Measurements from ENCODE around the gene NNMT.

Gene NNMT

DNA sequence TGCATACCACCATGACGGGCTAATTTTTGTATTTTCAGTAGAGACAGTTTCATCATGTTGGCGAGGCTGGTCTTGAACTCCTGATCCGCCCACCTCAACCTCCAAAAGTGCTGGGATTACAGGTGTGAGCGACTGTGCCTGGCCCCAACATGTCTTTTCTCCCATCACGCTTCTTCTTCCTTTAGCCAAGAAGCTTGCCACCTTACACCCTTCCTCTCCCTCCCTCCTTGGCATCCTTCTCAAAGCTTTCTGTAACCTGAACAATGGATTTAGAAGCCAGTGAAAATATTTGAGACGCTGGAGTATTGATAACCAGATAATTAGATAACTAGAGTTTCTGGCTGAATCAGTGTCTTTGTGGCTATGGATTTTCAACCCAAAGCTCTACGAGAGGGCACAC, 11.3 kb upstream of the NNMT start:
- DNase-seq (ENCODE audit: low read depth in 2 of 2): no peak

DNA sequence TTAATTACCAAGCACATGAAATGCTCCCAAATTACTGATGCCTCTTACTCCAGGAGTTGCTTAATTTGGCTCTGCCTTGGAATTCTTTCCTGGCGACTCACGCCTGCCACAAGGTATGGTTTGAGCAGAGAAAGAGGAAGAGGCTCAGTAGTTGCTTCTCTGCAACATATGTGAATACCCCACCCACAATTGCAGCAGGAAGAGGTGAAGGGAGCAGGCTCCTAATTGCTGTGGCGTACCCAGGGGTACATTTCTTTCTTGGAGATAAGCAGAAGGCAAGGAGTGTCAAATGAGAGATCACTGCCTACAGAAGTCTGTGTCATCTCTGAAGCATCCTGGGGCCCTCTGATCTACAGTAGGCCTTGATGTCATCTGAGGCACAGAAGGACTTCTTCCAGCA, 10.6 kb upstream of the NNMT start:
- DNase-seq (ENCODE audit: low read depth in 2 of 2): no peak

DNA sequence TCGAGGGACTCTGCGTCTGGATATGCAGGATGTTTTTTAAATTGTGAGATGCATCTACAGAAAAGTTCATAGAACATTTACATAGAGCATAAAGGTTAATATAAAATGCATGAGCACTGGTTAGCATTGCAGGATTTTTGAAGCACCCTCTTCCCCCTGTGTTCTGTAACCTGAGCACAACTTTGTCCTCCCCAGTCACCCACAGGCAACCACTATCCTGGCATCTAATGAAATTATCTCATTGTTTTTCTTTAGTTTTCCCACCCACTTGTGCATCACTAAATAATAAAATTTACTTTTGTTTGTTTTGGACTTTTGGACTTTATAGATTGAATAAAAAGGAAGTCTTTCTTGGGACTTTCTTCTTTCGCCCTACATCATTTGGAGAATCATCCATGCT, 10.0 kb upstream of the NNMT start:
- no peak for DNase-seq (ENCODE audit: low read depth in 2 of 2)

DNA sequence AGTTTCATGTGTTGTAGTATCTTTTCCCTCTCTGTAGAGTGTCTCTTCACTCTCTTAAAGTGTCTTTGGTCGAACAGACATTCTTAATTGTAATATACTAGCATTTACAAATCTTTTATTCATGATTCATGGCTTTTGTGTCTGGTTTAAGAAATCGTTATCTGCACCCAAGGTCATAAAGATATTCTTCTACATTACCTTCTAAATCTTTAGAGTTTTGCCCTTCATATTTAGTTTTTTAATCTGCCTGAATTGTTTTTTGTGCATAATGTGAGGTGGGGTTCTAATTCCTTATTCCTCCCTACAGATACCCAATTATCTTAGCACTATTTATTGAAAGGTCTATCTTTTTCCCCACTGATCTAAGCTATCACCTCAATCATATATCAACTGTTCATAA, 9.0 kb upstream of the NNMT start:
- no peak for DNase-seq (ENCODE audit: low read depth in 2 of 2)

DNA sequence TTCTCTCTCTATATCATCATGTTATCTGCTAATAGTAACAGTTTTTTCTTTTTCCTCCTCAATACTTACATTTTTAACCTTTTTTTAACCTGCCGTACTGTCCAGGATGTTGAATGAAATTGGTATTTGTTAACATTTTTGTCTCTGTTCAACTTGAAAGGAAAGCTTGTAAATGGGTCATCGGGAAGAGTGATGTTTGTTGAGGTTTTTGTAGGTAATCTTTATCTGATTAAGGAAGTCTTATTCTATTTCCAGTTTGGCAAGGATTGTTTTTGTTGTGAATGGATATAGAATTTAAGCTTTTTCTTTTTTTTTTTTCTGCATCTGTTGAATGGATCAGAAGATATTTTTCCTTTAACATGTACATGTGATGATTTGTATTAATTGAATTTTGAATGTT, 8.1 kb upstream of the NNMT start:
- no peak for DNase-seq (ENCODE audit: low read depth in 2 of 2)

DNA sequence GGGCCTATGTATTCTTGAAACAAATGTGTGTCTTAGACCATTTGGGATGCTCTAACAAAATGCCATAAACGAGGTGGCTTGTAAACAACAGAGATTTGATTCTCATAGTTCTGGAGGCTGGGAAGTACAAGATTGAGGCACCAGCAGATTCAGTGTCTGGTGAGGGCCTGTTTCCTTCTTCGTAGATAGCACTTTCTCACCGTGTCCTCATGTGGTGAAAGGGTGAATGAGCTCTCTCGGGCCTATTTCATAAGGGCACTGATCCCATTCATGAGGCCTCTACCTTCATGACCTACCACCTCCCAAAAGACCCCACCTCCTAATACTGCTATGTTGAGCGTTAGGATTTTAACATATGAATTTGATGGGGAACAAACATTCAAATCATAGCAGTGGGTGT, 6.4 kb upstream of the NNMT start:
- DNase-seq (ENCODE audit: low read depth in 2 of 2): no peak

DNA sequence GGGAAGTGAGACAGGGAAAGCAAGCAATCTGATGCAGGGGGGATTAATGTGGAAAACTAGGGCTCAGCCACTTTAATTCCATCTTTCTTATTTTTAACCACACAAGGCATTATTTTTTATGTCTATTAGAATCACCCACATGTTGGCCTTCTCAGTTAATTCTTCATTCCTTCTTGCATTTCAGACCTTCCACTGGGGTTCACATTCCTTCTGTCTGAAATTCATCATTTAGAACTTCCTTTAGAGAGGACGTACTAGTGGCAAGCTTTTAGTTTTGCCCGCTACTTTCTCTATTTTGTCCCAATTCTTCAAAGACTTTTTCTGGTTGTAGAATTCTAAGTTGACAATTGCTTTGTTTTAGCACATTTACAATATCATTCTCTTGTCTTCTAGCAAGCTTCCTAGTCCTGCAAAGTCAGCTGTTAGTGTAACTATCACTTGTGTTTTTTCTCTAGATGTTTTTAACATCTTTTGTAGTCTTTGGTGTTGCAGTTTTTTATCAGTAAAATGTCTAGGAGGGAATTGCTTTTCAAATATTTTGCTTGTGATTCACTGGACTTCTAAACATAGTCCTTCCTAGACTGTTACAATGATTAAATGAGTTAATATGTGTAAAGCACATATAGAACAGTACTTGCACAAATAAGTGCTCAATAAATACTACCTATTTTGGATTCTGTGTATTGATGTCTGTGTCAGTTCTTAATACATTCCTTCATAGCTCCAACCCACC, 5.5 kb upstream of the NNMT start:
- DNase-seq (ENCODE audit: low read depth in 2 of 2): no peak

DNA sequence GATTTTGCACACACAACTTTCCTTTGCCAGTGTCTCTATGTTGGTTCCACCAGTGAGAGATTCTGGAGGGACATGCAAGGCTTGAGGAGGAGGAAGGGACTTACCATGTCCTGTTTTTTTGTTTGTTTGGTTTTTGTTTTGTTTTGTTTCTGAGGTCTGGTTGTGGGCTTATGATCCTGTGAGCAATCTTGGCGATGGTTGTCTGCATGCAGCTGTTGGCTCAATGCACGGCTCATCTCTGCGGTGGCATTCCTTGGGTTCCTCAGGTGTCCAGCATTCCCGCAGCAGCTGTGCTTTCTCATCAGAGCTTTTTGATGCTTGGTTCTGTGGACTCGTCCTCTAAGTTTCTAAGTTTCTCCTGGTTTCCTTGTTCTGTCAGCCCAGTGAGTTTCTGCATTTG, 4.8 kb upstream of the NNMT start:
- no peak for DNase-seq (ENCODE audit: low read depth in 2 of 2)

DNA sequence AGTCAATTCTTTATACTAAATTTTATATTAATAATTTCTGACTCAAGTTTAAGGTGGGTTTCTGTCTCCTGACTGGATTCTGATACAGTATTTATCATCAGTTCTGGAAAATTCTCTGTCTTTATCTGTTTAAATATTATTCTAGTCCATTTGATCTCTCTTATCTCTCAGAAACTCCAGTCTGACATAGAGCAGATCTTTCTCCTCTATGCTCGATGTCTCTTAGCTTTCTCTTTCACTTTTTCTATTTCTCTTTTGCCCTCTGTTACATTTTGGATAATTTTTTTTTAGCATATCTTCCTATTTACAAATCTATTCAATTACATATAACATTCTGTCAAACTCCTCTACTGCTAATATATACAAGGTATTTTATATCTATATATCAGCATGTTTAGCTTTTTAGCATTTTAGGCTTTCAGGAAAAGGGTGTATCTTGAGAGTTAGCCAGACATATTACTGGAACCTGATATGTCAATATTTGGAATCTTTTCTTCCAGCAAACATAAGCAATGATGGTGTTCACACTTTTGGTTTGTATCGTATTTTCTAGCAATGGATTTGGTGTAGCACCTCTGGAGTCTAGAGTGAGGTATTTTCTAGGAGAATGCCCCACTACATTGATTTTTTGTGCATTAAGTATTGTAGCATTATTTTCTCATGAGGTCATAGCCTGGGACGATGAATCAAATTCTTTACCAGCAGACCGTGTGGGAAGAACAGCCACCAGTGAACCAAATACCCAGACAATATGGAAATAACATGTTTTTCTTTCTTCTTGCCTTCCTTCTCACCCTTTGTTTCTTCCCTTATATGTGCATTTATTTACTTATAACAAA, 4.1 kb upstream of the NNMT start:
- no peak for DNase-seq (ENCODE audit: low read depth in 2 of 2)

DNA sequence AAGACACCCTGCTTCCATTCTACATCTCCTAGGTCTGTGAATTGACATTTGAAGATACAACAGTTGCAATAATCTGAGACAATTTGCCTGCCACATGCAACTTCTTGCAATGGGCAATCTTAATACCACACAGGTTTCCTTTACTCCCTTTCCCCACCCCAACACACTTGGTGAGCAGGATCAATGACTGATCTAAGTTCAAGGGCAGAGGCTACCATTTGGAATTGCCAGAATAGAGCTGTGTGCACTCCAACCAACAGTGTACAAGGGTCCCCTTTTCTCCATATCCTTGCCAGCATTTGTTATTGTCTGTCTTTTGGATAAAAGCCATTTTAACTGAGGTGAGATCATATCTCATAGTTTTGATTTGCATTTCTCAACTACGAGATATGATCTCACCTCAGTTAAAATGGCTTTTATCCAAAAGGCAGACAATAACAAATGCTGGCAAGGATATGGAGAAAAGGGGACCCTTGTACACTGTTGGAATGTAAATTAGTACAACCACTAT, 2.9 kb upstream of the NNMT start:
- no peak for DNase-seq (ENCODE audit: low read depth in 2 of 2)

DNA sequence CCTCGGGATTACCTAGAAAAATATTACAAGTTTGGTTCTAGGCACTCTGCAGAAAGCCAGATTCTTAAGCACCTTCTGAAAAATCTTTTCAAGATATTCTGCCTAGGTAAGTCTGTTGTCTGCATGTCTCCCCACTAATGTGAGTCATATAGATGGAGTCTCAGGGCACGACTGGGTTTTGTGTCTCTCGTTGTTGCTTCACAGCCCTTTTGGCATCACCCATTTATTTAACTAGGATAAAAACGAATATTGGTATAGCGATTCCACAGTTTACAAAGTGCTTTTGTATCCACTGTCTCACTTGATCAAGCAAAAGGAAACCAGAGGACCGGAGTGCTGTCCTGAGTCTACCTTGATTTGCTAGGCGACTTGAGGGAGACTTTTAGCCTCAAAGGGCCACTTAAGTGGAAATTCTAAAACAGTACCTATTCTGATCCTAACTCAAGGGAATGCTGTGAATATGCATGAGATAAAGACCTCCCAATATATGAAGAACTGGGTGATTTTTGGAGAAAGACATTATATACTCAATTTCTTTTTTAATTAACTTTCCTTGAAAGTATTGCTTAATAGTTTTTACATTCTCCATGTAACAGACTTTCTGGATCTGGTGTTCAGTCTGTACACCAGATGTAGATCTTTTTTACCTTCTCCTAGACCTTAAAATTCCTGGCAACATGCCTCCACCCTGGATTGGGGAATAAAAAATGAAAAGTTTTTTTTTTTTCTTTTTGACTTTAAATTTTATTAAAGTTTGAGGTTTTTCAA, 590 bp downstream of the NNMT start:
- DNase-seq (ENCODE audit: low read depth in 2 of 2): no peak

DNA sequence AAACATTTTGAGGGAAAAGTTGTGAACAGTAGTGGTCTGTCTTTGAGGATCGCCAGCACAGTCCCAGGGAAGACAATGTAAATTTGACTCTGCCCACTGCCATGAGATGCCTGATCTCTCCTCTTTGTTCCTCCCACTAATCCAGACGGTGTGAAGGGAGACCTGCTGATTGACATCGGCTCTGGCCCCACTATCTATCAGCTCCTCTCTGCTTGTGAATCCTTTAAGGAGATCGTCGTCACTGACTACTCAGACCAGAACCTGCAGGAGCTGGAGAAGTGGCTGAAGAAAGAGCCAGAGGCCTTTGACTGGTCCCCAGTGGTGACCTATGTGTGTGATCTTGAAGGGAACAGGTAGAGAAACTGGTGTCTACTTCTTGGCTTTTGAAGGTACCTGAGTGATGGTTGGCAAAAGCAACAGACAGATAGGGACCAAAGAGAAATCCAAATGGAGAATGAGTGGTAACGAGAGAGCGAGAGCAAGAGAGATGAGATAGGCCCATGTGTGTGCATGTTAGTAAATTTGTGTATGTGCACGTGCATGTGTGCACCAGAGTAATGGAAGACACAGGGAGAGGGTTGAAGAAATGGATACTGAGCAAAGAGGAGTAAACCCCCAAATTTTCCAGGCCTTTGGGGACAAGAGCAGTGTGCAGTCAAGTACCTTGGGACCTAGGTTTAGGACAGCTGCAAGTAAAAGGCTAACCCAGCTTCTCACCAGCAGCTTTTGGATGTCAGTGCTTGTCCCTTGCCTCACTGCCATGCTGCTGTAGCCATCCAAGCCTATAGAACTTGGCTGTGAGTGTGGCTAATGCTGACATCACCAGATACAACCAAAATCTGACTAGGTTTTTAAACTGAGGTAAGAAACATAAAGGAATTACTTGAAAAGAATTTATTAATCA, 1.9 kb downstream of the NNMT start:
- DNase-seq (ENCODE audit: low read depth in 2 of 2): no peak

DNA sequence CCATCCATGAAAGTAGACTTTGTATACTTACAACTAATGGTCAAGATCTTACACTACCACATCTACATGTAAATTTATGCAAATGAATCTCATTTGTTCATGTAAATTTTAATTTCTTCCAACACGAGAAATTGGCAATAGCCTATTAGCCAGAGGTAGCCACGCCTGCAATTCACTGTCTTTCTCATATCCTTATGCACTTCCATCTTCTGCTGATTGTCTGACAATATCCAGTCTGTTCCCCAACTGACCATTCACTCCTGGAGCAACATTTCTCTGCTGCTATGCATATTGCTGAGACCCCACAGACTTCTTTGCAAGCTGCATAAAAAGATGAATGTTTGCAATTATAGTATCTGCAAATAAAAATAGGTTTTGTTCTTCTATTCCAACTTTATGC, 2.5 kb downstream of the NNMT start:
- DNase-seq (ENCODE audit: low read depth in 2 of 2): no peak

DNA sequence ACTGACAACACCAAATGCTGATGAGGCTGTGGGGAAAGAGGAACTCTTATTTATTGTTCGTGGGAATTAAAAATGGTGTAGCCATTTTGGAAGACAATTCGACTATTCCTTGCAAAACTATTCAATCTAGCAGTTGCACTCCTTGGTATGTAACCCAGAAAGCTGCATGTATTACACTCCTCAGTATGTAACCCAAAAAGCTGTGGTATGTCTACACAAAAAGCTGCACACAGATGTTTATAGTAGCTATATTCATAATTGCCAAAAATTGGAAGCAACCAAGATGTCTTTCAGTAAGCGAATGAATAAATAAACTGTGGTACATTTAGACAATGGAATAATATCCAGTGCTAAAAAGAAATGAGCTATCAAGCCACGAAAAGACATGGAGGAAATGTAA, 4.9 kb downstream of the NNMT start:
- no peak for DNase-seq (ENCODE audit: low read depth in 2 of 2)

DNA sequence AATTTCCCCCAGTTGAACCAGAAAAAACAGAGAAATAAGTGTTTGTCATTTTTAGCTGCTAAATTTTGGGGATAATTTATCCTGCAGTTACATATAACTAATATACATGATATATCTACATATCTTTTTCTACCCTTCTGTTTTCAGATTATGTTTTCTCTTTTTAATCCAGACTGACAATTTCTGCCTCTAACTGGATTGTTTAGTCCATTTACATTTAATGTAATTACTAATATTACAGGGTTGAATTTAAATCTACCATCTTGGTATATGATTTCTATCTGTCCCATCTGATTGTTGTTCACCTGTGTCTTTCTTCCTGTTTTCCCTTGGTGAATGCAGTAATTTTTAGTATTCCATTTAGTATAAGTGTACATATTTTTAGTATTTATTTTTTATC, 5.7 kb downstream of the NNMT start:
- DNase-seq (ENCODE audit: low read depth in 2 of 2): no peak

DNA sequence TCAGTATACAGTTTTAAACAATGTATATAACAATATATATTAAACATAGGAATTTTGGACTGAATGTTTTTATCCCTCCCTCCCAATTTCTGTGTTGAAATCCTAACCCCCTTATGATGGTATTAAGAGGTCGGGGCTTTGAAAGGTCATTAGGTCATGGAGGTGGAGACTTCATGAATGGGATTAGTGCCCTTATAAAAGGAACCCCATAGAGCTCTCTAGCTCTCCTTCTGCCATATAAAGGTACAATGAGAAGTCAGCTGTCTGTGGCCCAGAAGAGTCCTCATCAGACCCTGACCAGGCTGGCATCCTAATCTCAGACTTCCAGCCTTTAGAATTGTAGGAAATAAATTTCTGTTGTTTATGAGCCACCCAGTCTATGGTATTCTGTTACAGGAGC, 6.5 kb downstream of the NNMT start:
- no peak for DNase-seq (ENCODE audit: low read depth in 2 of 2)

DNA sequence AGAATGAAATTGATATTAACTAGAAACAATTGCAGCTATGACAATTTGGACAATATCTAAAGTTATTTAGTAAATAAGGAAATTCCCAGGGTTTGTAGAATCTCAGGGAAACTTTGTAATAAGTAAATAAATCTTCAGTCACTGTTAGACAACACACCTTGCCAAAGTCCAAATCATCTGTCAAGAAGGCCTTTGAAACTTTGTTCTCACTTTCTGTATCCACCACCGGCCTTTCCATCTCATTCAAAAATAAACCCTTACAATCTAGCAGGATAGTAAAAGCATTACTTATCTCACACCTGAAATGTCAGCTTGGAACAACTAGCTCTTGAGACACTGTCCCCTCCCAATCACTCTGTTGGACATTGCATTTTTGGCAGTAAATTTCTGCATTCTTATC, 7.9 kb downstream of the NNMT start:
- no peak for DNase-seq (ENCODE audit: low read depth in 2 of 2)

DNA sequence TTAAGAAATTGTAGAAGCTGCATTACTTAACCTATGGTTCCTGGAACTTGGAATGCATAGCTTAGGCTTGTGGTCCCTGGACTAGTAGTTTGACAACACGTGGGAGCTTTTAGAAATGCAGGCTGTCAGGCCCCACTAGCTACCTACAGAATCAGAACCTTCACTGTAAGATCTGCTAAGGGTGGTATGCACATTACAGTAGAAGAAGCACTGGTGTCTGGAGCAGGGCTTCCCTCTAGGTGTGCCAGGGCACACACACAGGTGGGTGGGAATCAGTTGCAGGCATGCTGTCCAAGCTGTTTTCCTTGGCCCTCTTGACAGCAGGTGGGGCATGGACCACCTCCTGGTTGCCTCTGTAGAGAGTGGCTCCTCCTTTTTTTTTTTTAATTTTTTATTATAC, 8.8 kb downstream of the NNMT start:
- DNase-seq (ENCODE audit: low read depth in 2 of 2): no peak

DNA sequence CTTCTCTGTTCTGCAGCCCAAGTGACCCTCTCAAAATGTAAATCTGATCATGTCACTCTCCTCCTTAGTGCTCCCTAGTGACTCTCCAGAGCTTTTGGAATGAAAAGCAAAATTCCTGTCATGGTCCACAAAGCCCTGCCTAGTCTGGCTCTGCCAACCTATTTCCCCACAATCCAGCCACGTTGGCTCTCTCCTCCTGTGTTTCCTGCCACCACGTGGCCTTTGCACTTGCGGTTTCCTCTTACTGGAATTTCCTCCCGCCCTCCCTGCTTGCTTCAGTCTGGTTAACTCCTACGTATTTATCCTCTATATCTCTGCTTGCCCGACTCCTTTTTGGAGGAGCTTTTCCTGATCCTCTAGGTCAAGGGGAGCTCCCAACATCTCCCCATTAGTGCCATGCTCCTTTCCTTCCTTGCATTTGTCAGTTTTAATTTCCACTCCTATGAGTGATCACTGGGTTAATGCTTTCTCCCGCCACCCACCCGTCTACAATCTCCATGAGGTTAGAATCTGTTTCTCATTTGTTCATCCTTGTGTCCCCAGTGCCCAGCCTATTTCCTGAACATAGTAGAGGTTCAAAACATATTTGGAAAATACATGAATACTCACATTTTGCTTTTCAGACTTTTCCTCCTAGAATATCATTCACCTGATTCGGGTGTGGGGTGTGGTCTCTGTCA, 11.5 kb downstream of the NNMT start:
- no peak for DNase-seq (ENCODE audit: low read depth in 2 of 2)

DNA sequence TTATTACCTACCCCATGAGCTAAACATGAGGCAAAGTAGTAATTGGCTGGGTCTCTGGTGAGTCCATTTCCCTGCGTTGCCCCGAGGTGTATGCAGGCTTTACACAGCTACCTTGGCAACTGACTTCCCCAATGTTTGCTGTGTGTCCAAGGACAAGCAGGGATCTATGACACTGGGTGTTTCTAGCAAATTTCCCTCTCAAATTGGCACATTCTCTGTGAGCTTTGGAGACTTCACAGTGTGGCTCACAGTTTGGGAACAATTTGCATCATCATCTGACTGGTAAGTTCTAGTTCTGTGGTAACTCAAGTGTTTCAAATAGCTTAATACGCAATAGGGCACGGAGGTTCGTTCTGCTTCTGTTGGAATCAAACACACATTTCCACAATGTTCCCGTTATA, 12.5 kb downstream of the NNMT start:
- DNase-seq (ENCODE audit: low read depth in 2 of 2): no peak

DNA sequence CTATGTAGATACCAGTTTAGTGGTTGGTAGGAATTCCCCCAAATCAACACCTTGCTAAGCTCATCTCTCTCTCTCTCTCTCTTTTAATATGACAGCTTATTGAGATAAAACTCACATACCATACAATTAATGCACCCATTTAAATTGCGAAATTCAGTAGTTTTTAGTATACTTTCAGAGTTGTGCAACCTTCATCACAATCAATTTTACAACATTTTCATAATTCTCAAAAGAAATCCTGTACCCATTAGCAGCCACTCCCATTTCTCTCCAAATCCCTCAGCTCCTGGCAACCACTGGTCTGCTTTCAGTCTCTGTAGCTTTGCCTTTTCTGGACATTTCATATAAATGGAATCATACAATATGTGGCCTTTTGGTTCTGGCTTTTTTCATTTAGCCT, 13.3 kb downstream of the NNMT start:
- DNase-seq (ENCODE audit: low read depth in 2 of 2): no peak
